ENCODE results near the gene CTDP1.

DNA sequence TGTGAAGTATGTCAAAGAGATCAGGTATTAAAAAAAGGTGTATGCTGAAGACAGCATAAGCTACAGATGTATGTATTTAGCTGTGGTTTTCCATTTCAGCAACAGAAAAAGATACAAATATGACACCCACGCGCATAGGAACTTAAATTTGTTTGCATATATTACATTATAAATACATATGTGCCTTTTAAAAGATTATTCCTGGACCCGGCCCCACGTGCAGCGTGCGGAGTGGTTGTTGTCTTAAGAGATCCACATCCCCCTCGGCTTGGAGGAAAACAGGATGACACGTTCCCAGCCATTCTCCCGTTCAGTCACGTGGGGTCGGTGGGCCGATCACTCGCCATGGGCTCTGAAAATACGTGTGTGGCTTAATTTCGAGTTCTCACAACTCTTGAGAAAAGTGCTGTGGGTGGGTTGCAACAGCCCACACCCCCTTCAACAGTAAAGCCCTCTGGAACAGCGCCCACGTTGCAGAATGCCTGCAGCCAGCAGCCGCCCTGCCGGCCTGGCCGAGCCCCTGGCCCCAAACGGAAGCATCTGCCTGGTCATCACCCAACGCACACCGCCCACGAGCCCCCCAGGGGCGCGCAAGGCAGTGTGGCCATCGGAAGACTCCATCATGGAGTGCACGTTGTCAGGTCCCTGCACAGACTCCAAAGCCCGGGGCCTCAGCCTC is 99.6 kb downstream of the CTDP1 start:
- no peak for TF ChIP-seq TAF1 (conservative IDR thresholded peaks at IDR 0.05)
- TF ChIP-seq, protein P1, sequence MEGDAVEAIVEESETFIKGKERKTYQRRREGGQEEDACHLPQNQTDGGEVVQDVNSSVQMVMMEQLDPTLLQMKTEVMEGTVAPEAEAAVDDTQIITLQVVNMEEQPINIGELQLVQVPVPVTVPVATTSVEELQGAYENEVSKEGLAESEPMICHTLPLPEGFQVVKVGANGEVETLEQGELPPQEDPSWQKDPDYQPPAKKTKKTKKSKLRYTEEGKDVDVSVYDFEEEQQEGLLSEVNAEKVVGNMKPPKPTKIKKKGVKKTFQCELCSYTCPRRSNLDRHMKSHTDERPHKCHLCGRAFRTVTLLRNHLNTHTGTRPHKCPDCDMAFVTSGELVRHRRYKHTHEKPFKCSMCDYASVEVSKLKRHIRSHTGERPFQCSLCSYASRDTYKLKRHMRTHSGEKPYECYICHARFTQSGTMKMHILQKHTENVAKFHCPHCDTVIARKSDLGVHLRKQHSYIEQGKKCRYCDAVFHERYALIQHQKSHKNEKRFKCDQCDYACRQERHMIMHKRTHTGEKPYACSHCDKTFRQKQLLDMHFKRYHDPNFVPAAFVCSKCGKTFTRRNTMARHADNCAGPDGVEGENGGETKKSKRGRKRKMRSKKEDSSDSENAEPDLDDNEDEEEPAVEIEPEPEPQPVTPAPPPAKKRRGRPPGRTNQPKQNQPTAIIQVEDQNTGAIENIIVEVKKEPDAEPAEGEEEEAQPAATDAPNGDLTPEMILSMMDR (IDR thresholded peaks at IDR 0.05; ENCODE audit: low read depth, low read length, missing input control): no peak
- TF ChIP-seq HNF4A (conservative IDR thresholded peaks at IDR 0.05): no peak
- TF ChIP-seq, protein P2, sequence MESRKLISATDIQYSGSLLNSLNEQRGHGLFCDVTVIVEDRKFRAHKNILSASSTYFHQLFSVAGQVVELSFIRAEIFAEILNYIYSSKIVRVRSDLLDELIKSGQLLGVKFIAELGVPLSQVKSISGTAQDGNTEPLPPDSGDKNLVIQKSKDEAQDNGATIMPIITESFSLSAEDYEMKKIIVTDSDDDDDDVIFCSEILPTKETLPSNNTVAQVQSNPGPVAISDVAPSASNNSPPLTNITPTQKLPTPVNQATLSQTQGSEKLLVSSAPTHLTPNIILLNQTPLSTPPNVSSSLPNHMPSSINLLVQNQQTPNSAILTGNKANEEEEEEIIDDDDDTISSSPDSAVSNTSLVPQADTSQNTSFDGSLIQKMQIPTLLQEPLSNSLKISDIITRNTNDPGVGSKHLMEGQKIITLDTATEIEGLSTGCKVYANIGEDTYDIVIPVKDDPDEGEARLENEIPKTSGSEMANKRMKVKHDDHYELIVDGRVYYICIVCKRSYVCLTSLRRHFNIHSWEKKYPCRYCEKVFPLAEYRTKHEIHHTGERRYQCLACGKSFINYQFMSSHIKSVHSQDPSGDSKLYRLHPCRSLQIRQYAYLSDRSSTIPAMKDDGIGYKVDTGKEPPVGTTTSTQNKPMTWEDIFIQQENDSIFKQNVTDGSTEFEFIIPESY (IDR thresholded peaks at IDR 0.05): no peak
- no peak for TF ChIP-seq FOXA1 (IDR thresholded peaks at IDR 0.05)
- no peak for TF ChIP-seq SP1 (IDR thresholded peaks at IDR 0.05)
- TF ChIP-seq, protein P3, sequence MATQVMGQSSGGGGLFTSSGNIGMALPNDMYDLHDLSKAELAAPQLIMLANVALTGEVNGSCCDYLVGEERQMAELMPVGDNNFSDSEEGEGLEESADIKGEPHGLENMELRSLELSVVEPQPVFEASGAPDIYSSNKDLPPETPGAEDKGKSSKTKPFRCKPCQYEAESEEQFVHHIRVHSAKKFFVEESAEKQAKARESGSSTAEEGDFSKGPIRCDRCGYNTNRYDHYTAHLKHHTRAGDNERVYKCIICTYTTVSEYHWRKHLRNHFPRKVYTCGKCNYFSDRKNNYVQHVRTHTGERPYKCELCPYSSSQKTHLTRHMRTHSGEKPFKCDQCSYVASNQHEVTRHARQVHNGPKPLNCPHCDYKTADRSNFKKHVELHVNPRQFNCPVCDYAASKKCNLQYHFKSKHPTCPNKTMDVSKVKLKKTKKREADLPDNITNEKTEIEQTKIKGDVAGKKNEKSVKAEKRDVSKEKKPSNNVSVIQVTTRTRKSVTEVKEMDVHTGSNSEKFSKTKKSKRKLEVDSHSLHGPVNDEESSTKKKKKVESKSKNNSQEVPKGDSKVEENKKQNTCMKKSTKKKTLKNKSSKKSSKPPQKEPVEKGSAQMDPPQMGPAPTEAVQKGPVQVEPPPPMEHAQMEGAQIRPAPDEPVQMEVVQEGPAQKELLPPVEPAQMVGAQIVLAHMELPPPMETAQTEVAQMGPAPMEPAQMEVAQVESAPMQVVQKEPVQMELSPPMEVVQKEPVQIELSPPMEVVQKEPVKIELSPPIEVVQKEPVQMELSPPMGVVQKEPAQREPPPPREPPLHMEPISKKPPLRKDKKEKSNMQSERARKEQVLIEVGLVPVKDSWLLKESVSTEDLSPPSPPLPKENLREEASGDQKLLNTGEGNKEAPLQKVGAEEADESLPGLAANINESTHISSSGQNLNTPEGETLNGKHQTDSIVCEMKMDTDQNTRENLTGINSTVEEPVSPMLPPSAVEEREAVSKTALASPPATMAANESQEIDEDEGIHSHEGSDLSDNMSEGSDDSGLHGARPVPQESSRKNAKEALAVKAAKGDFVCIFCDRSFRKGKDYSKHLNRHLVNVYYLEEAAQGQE (IDR thresholded peaks at IDR 0.05): no peak
- no peak for TF ChIP-seq RXRA (IDR thresholded peaks at IDR 0.05)
- TF ChIP-seq YY1 (IDR thresholded peaks at IDR 0.05): no peak
- TF ChIP-seq RAD21 (IDR thresholded peaks at IDR 0.05): no peak
- no peak for TF ChIP-seq EGR1 (IDR thresholded peaks at IDR 0.05; ENCODE audit: low read depth in 2 of 2)

Measured in liver (tissue), 3 donors.